G401 (cell line): ENCODE results near the gene CFAP20DC. TPM values are rescaled to one million over a fixed set of nuclear protein-coding genes. Genes with fewer than 3 reads are reported as not detected.
A peak's percentile ranks its signal among the peaks of the same experiment; 100 is the strongest.
"Not testable (repeated sequence)": the region's sequence is repeated elsewhere in the genome, so short reads cannot be mapped to it uniquely, and the experiment has no call there.

Experiments used
- DNase-seq: peaks from one replicate; pipeline ENCODE4 v3.0.0-alpha.2; 2015; ENCODE audit warnings: low spot score
- in situ Hi-C: cut with HindIII; loops from 2 replicates; pipeline ENCODE4 v1.10.0; 2016; ENCODE audit warnings: low sequenced_read_pairs, mixed read lengths
- total RNA-seq: library from RNA; depleted of rRNA; stranded (reverse); fragments of >200 nt; shearing (Covaris generic); gene quantifications from 2 replicates; pipeline ENCODE4 v1.2.3, GENCODE V29; 2014

CFAP20DC gene
- total RNA-seq, 1 experiment from 2014 or later, result 2.2 TPM

DNA sequence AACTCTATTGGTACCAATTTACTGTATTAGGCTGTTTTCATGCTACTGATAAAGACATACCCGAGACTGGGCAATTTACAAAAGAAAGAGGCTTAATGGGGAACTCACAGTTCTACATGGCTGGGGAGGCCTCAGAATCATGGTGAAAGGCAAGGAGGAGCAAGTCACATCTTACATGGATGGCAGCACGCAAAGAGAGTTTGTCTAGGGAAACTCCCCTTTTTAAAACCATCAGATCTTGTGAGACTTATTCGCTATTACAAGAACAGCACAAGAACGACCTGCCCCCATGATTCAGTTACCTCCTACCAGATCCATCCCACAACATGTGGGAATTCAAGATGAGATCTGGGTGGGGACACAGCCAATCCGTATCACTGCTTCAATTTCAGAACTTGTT is 154.1 kb downstream of the CFAP20DC start:
- in situ Hi-C loops, DNase-seq: not testable (repeated sequence)

DNA sequence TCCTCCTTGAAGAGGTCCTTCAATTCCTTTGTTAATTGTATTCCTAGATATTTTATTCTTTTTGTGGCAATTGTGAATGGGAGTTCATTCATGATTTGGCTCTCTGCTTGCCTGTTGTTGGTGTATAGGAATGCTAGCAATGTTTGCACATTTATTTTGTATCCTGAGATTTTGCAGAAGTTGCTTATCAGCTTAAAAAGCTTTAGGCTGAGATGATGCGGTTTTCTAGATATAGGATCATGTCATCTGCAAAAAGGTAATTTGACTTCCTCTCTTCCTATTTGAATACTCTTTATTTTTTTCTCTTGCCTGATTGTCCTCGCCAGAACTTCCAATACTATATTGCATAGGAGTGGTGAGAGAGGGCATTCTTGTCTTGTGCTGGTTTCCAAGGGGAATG is 157.3 kb downstream of the CFAP20DC start:
- in situ Hi-C loops, DNase-seq: not testable (repeated sequence)

- in situ Hi-C loops, result no loop called here
- DNase-seq, result no peak
Measured at GRCh38 chr3:58888087-58888486, 161.7 kb downstream of the CFAP20DC start.

DNA sequence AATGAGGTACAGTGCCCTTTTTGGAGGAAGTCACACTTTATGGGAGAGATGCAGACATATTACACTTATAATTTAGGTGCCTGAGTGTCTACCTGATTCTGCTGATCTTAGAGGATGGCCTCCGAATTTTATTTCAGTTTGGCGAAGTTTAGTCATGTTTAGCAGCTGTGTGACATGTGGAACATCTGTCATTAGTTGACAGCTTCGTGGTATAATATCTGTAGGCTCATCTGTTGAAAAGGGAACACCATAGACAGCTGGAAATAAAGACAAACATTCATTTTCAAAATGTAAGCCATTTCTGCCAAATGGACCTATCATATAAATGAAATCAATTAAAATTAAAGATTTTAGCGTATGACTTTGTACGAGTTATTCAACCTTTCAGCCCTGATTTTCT is 165.4 kb downstream of the CFAP20DC start:
- no peak for DNase-seq
- in situ Hi-C loops, result no loop called here

GRCh38 chr3:58880182-58880581 is 169.6 kb downstream of the CFAP20DC start:
- DNase-seq, result no peak
- in situ Hi-C loops, result no loop called here

- DNase-seq, result no peak
- in situ Hi-C loops, result no loop called here
Measured at GRCh38 chr3:58874795-58875194, 175.0 kb downstream of the CFAP20DC start.

DNA sequence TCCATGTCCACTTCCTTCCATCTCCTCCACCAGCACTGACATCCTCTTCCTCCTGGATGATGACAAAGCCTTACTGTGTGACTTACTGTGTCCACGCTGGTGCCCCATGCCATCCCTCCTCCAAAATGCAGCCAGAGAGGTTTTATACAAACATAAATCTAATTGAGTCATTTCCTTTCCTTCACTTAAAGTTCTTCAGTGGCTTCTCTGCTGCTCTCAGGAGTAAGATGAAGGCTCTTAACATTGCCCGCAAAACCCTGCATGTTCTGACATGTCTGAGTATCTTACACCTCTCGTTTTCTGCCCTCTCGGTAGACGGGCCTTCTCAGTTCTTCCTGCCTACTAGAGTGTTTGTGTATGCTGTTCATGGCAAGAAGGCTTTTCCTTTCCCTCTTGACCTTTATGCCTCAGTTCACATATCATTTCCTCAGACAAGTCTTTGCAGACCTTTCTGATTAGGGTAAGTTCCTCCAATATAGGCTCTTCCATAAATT is 175.5 kb downstream of the CFAP20DC start:
- no peak for DNase-seq
- in situ Hi-C loops, result no loop called here

DNA sequence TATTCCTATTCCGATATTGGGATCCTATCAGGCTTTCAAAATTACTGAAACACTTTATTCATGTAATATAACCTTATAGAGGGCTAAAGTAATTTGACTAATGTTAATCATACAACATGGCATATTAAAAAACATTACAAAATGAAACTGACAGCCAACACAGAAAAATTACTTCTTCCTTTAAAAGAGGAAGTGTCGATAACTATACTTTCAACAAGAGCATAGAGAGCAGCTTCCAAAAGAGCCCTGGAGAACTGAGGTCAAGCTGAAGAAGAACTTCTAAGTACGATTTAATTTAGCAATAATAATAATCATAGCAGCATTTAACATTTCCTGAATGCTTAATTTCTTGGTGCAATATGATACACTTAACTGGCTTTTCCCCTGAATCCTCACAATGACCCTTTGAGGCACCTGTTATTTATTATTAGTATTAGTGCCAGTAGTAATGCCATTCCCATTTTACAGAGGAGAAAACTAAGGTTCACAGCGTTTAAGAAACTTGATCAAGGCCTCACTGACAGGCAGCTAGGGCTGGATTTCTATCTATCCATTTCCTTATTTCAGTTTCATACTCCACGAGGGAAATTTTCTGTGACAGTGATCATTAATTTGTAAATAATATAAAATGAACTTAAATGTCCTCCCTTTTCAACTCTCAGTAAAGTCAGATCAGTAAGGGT is 181.6 kb downstream of the CFAP20DC start:
- in situ Hi-C loops, result no loop called here

GRCh38 chr3:58867621-58868020 is 182.2 kb downstream of the CFAP20DC start:
- in situ Hi-C loops, result no loop called here
- no peak for DNase-seq

More for the DNA sequence above, 181.6 kb downstream of the CFAP20DC start:
- no peak for DNase-seq

GRCh38 chr3:58866079-58866478 is 183.7 kb downstream of the CFAP20DC start:
- DNase-seq, result no peak
- in situ Hi-C loops, result no loop called here

GRCh38 chr3:58864480-58864879 is 185.3 kb downstream of the CFAP20DC start:
- in situ Hi-C loops, result no loop called here
- DNase-seq, result no peak

DNA sequence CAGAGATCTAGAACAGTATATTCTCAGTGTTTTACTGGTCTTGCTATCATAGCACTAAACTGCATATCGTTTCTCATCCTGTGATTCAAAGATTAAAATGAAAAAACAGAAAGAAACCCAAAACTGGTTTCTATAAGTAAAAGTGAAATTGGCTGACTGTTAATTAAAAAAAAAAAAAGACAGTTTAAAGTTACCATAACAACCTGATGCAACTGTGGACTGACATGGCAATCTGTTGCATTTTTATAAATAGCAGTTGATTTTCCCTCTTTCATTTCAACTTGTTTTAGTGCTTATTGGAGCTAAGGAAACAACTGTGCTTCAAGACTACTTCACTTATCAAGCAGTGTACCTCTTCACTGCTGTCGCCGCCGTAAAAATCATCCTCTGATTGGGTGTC is 186.6 kb downstream of the CFAP20DC start:
- in situ Hi-C loops, result no loop called here
- no peak for DNase-seq

- DNase-seq, result no peak
- in situ Hi-C loops, result no loop called here
Measured at GRCh38 chr3:58861551-58861950, 188.3 kb downstream of the CFAP20DC start.

- in situ Hi-C loops, result no loop called here
- peak; percentile 3 for DNase-seq
Measured at GRCh38 chr3:58858126-58858525, 191.7 kb downstream of the CFAP20DC start.

DNA sequence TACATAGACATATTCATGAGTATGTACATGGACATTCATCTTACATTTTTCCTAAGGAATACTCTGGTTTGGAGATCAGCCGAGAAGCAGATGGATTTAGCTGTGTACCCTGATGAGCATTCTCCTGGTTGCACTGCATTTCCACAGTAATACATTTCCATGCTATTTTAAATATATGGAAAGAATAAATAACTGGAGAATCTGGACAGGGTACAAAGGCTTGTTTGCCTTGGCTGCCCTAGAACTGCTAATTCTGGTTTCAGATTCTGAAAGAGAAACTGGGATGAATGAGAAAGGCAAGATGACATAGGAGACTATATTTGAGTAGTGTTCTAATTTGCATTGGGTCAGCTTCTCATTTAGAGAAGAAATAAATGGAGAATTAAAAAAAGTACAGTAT is 192.4 kb downstream of the CFAP20DC start:
- in situ Hi-C loops, result no loop called here

GRCh38 chr3:58848826-58849225 is 201.0 kb downstream of the CFAP20DC start:
- in situ Hi-C loops, result no loop called here
- no peak for DNase-seq

More for the DNA sequence above, 192.4 kb downstream of the CFAP20DC start:
- DNase-seq, result no peak

DNA sequence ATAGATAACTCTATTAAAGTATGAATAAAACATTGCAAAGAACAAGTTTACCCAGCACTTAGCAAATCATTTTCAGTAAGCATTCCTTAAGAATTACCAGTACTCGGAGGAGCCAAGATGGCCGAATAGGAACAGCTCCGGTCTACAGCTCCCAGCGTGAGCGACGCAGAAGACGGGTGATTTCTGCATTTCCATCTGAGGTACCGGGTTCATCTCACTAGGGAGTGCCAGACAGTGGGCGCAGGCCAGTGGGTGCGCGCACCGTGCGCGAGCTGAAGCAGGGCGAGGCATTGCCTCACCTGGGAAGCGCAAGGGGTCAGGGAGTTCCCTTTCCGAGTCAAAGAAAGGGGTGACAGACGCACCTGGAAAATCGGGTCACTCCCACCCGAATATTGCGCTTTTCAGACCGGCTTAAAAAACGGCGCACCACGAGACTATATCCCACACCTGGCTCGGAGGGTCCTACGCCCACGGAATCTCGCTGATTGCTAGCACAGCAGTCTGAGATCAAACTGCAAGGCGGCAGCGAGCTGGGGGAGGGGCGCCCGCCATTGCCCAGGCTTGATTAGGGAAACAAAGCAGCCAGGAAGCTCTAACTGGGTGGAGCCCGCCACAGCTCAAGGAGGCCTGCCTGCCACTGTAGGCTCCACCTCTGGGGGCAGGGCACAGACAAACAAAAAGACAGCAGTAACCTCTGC is 207.6 kb downstream of the CFAP20DC start:
- in situ Hi-C loops, DNase-seq: not testable (repeated sequence)

DNA sequence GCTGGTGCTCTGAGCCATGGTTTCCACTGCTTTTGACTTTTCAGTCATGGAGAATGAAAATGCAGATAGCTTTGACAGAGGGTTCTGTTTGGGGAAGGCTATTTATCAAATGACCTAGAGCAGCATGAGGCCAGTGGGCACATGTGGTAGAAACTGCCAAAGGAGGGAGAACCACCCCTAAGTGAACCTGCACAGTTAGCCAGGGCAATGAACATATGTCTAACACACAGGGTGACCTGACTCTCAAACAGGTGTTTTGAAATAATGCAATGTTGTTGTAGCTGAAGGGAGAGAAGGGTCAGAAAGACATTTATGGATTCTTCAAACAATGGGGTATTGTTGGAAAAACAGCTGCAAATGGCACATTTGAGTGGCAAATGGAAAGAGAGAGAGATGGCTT is 208.9 kb downstream of the CFAP20DC start:
- no peak for DNase-seq
- in situ Hi-C loops, result no loop called here

- in situ Hi-C loops, result no loop called here
- DNase-seq, result no peak
Measured at GRCh38 chr3:58839964-58840363, 209.9 kb downstream of the CFAP20DC start.

DNA sequence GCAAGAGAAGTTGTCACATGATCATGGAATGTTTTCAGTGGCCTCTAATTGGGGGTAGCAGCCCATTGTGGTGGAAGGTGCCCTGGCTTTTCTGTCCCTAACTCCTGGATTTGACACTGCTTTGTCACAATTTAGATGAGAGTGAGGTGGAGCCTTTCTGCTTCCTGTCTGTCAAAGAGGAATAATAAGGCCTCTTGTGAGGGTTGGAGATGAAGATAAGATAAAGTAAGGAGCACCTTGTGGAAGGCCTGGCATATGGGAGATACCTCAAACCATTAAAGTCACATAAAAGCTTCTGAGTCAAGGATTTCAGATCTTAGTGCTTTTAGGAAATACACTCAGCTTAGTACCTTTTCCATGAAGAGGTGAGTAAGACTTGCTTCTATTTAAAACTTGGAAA is 210.6 kb downstream of the CFAP20DC start:
- in situ Hi-C loops, result no loop called here
- DNase-seq, result no peak

GRCh38 chr3:58837856-58838255 is 212.0 kb downstream of the CFAP20DC start:
- in situ Hi-C loops, result no loop called here
- no peak for DNase-seq
